Keratinocyte (primary cell): ENCODE measurements around the gene ATXN2. TPM values are rescaled to one million over a fixed set of nuclear protein-coding genes. Genes with fewer than 3 reads are reported as not detected.

ENCODE experiments used
- DNase-seq: peaks from one replicate; pipeline ENCODE4 v3.0.0-alpha.2; 2011; ENCODE audit warnings: low read depth, missing footprints, low spot score
- FAIRE-seq: peaks from 2 replicates; lab custom pipeline; 2011; peaks lifted over from hg19 to GRCh38; lab: Jason Lieb, UNC
- H2AFZ ChIP-seq: 2 replicates; pipeline ENCODE4 v1.6.0; 2012; ENCODE audit warnings: low read length, control low read depth, inconsistent platforms; ENCODE audit not compliant: control insufficient read depth
- H3K27ac ChIP-seq: 2 replicates; pipeline ENCODE4 v1.5.1; 2011; ENCODE audit warnings: low read length; ENCODE audit not compliant: control insufficient read depth, insufficient read depth
- H3K27me3 ChIP-seq: 3 replicates; pipeline ENCODE4 v1.6.0; 2011; ENCODE audit warnings: low read length; ENCODE audit not compliant: control insufficient read depth, insufficient read depth; ENCODE audit errors: extremely low read depth
- H3K36me3 ChIP-seq, 2 experiments: 2 replicates in 1 of 2; 3 replicates in 1 of 2; pipeline ENCODE4 v1.5.1; 2011; ENCODE audit warnings: low read length in 2 of 2, mild to moderate bottlenecking in 1 of 2; ENCODE audit not compliant: control insufficient read depth in 2 of 2, insufficient read depth in 2 of 2; ENCODE audit errors: extremely low read depth in 1 of 2
- H3K4me1 ChIP-seq: 3 replicates; pipeline ENCODE4 v1.5.1; 2011; ENCODE audit warnings: low read length; ENCODE audit not compliant: control insufficient read depth, insufficient read depth; ENCODE audit errors: extremely low read depth
- H3K4me2 ChIP-seq: 3 replicates; pipeline ENCODE4 v1.6.0; 2011; ENCODE audit warnings: low read depth, low read length; ENCODE audit not compliant: control insufficient read depth, insufficient read depth; ENCODE audit errors: extremely low read depth
- H3K4me3 ChIP-seq, 3 experiments: fragments of 200-600 bp in 1 of 3; sonication (generic) in 1 of 3; 2 replicates in 2 of 3; 3 replicates in 1 of 3; pipeline ENCODE4 v1.5.1; 2011 to 2016; ENCODE audit warnings: low read length in 3 of 3, mild to moderate bottlenecking in 3 of 3, control low read depth in 2 of 3, inconsistent platforms in 1 of 3, low read depth in 1 of 3, mixed read lengths in 1 of 3, mixed run types in 1 of 3, moderate library complexity in 1 of 3; ENCODE audit not compliant: control insufficient read depth in 2 of 3, insufficient read depth in 2 of 3; ENCODE audit errors: extremely low read depth in 1 of 3
- H3K79me2 ChIP-seq: 2 replicates; pipeline ENCODE4 v1.6.0; 2012; ENCODE audit warnings: low read length; ENCODE audit not compliant: control insufficient read depth, insufficient read depth
- H3K9ac ChIP-seq: 3 replicates; pipeline ENCODE4 v1.6.0; 2011; ENCODE audit warnings: low read length; ENCODE audit not compliant: control insufficient read depth, insufficient read depth; ENCODE audit errors: extremely low read depth
- H3K9me1 ChIP-seq: 3 replicates; pipeline ENCODE4 v1.6.0; 2011; ENCODE audit warnings: low read length; ENCODE audit not compliant: control insufficient read depth, insufficient read depth; ENCODE audit errors: extremely low read depth
- H3K9me3 ChIP-seq: 2 replicates; pipeline ENCODE4 v1.5.1; 2012; ENCODE audit warnings: low read depth, low read length; ENCODE audit not compliant: control insufficient read depth
- H4K20me1 ChIP-seq: 3 replicates; pipeline ENCODE4 v1.6.0; 2011; ENCODE audit warnings: low read length; ENCODE audit not compliant: control insufficient read depth, insufficient read depth; ENCODE audit errors: extremely low read depth
- EZH2 ChIP-seq: IDR thresholded peaks from one replicate; pipeline ENCODE4 v1.6.1; 2012; ENCODE audit warnings: inconsistent platforms, mild to moderate bottlenecking, low read length, moderate library complexity
- dilution Hi-C: fragments of 300-500 bp; cut with MboI; formaldehyde crosslinking; loops from one replicate; pipeline ENCODE4 v1.7.0; 2020; ENCODE audit warnings: low sequenced_read_pairs; ENCODE audit not compliant: extremely low pct_ligation_motif_present
- polyA plus RNA-seq, 5 experiments: library from polyadenylated mRNA; depleted of rRNA in 3 of 5; stranded (reverse) in 3 of 5; stranded (forward) in 1 of 5; unstranded in 1 of 5; fragments of >200 nt; gene quantifications; 1 replicate in 1 of 5; 2 replicates in 3 of 5; 3 replicates in 1 of 5; pipeline versions ENCODE4 v1.2.1 to v1.2.3, GENCODE V29; 2011 to 2012; ENCODE audit warnings: missing spikeins in 2 of 5, low read depth in 1 of 5, low replicate concordance in 1 of 5
- TF ChIP-seq, protein P1 (sequence below), 3 experiments: IDR thresholded peaks in 1 of 3; conservative IDR thresholded peaks in 1 of 3; optimal IDR thresholded peaks in 1 of 3; 2 replicates in 2 of 3; 3 replicates in 1 of 3; pipeline versions ENCODE3 to v1.5.1; 2011; ENCODE audit warnings: low read length in 3 of 3, mild to moderate bottlenecking in 3 of 3, moderate library complexity in 2 of 3, control low read depth in 1 of 3, inconsistent platforms in 1 of 3; ENCODE audit not compliant: insufficient read depth in 2 of 3; ENCODE audit errors: extremely low read depth in 1 of 3

Gene ATXN2
- polyA plus RNA-seq, 1 donor (not counting 4 experiments of a cell fraction or from before 2014, with no cell fraction given) = 19.6 TPM

DNA sequence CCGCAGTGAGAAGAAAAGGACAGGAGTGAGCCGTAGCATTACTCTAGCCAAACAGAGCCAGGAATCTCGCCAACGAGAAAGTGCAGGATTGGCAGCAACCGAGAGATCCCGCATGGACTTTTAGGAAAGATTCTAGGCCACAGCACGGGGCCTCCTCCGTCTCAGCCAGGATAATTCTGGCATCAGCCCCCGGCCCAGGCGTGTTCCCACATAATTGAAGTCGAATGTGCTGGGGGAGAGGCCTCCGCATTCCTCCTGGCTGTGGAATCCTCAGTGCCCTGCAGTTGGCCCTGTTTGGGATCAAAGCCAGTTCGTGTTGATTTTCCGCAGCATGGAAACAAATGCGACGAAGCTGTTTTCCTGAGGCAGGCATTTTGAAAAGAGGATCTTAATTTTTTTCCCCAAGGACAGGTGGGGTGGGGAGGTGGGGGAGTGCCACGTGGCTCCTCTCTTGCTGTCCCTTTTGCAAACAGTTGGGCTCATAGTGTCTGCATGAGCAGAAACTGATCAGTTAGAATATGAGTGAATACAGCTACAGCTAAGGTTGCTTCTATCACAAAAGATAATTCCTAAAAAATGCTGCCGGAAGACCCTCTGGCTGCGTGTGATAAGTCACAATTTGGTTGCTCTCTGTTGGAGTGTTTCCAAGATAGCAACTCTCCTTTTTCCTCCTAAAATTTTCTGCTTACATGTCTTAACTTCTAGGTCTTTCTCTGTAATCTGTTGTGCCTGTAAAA lies 37.3 kb upstream of the ATXN2 start:
- Histone ChIP-seq H3K27ac (no peak overlapping the region), H3K4me1 (peaks cover 3% of the 10 kb centered on the region), H3K4me2 (no peak overlapping the region), H3K9me3 (no peaks in the 10 kb centered on the region), H3K27me3 (no peaks in the 10 kb centered on the region), H3K79me2 (no peaks in the 10 kb centered on the region), H2AFZ (peak overlapping the region; percentile 8), H3K36me3 (peaks cover 0 to 3% of the 10 kb centered on the region in 2 experiments), H3K4me3 (no peak overlapping the region), H3K9me1 (no peaks in the 10 kb centered on the region), H3K9ac (no peak overlapping the region), H4K20me1 (no peaks in the 10 kb centered on the region)
- TF ChIP-seq, protein P1, sequence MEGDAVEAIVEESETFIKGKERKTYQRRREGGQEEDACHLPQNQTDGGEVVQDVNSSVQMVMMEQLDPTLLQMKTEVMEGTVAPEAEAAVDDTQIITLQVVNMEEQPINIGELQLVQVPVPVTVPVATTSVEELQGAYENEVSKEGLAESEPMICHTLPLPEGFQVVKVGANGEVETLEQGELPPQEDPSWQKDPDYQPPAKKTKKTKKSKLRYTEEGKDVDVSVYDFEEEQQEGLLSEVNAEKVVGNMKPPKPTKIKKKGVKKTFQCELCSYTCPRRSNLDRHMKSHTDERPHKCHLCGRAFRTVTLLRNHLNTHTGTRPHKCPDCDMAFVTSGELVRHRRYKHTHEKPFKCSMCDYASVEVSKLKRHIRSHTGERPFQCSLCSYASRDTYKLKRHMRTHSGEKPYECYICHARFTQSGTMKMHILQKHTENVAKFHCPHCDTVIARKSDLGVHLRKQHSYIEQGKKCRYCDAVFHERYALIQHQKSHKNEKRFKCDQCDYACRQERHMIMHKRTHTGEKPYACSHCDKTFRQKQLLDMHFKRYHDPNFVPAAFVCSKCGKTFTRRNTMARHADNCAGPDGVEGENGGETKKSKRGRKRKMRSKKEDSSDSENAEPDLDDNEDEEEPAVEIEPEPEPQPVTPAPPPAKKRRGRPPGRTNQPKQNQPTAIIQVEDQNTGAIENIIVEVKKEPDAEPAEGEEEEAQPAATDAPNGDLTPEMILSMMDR (optimal IDR thresholded peaks at IDR 0.05 in 1 of 3, IDR thresholded peaks at IDR 0.05 in 1 of 3, conservative IDR thresholded peaks at IDR 0.05 in 1 of 3; ENCODE audit: extremely low read depth in 1 of 3, insufficient read depth in 2 of 3, low read length in 3 of 3) = no peak
- no peak for TF ChIP-seq EZH2
- dilution Hi-C loops = no loop called here
- FAIRE-seq = no peak
- DNase-seq = no peak

- H2AFZ ChIP-seq = no peak overlapping the region
- no peak for FAIRE-seq
- H3K27ac ChIP-seq = no peak overlapping the region
Observed at GRCh38 chr12:111635524-111635923, 36.4 kb upstream of the ATXN2 start.

More at GRCh38 chr12:111635524-111635923, 36.4 kb upstream of the ATXN2 start:
- Histone ChIP-seq H4K20me1 (no peaks in the 10 kb centered on the region), H3K4me3 (no peak overlapping the region), H3K9me3 (no peaks in the 10 kb centered on the region), H3K79me2 (no peaks in the 10 kb centered on the region), H3K36me3 (peaks cover 0 to 2% of the 10 kb centered on the region in 2 experiments), H3K9ac (no peak overlapping the region), H3K9me1 (no peaks in the 10 kb centered on the region), H3K4me1 (peaks cover 3% of the 10 kb centered on the region), H3K27me3 (no peaks in the 10 kb centered on the region), H3K4me2 (no peak overlapping the region)
- no peak for DNase-seq
- TF ChIP-seq EZH2 = no peak
- TF ChIP-seq, protein P1 (optimal IDR thresholded peaks at IDR 0.05 in 1 of 3, IDR thresholded peaks at IDR 0.05 in 1 of 3, conservative IDR thresholded peaks at IDR 0.05 in 1 of 3; ENCODE audit: extremely low read depth in 1 of 3, insufficient read depth in 2 of 3, low read length in 3 of 3) = no peak
- dilution Hi-C loops = no loop called here
